ENCODE data around the gene MDC1. TPM values are rescaled to one million over a fixed set of nuclear protein-coding genes. Genes with fewer than 3 reads are reported as not detected.

Gene MDC1

DNA sequence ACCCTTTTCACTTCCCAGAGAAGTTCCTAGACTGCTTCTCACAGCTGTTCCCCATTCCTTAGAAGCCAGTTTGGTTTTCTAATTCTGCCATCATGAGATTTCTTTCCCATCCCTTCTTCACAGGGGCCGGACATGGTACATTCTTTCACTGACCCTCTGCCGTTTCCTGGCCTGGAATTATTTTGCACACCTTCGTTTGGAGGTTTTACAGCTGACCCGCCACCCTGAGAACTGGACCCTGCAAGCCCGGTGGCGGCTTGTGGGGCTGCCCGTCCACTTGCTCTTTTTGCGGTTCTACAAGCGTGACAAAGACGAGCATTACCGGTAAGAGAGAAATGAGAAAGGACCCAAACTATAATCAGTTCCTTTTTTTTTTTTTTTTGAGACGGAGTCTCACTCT, 65.9 kb downstream of the MDC1 start:
- peaks cover 29 to 72% of the 10 kb centered on the region in 2 donors for H3K36me3 ChIP-seq (replicated peaks in 1 of 2; ENCODE audit: control insufficient read depth in 2 of 2, insufficient read depth in 2 of 2, low read length in 2 of 2)
- H3K4me2 ChIP-seq (ENCODE audit: insufficient read depth, low read length, poor library complexity, severe bottlenecking): no peak overlapping the region
- H3K4me1 ChIP-seq (ENCODE audit: control insufficient read depth in 2 of 2, insufficient read depth in 1 of 2, low read depth in 1 of 2, low read length in 2 of 2): peaks cover 1 to 5% of the 10 kb centered on the region in 2 donors
- no peak overlapping the region for H3K18ac ChIP-seq (ENCODE audit: low read length)
- H2BK5ac ChIP-seq (ENCODE audit: low read length): no peak overlapping the region
- no peak overlapping the region for H3K4me3 ChIP-seq (ENCODE audit: low read length in 2 of 2)
- H3K23ac ChIP-seq (ENCODE audit: low read depth, low read length, poor library complexity): no peak overlapping the region
- DNase-seq (ENCODE audit: low spot score): no peak
- H3K14ac ChIP-seq (ENCODE audit: low read length): no peak overlapping the region
- H3K27me3 ChIP-seq (ENCODE audit: control insufficient read depth in 3 of 3, insufficient read depth in 3 of 3, low read depth in 1 of 3, low read length in 3 of 3): no peaks in the 10 kb centered on the region
- no CpG with 5 or more reads among the region's 12 CpGs for WGBS, 2 donors (ENCODE audit: extremely low coverage in 2 of 2, insufficient read length in 2 of 2, insufficient replicate concordance in 1 of 2)
- no peak overlapping the region for H3K27ac ChIP-seq (replicated peaks; ENCODE audit: low read length)
- no peak overlapping the region for H2BK12ac ChIP-seq (ENCODE audit: low read length)
- no peaks in the 10 kb centered on the region for H3K9me3 ChIP-seq (replicated peaks in 1 of 2; ENCODE audit: control insufficient read depth in 2 of 2, insufficient read depth in 1 of 2, low read depth in 1 of 2, low read length in 2 of 2)
- H4K91ac ChIP-seq (ENCODE audit: low read depth, low read length, poor library complexity): no peak overlapping the region
- no peak overlapping the region for H4K8ac ChIP-seq (ENCODE audit: low read depth, low read length)
- no peak overlapping the region for H2BK120ac ChIP-seq (ENCODE audit: low read depth, low read length)
- peaks cover 8% of the 10 kb centered on the region for H3K79me1 ChIP-seq (ENCODE audit: low read depth, low read length)
- H3K4ac ChIP-seq (ENCODE audit: low read length): no peak overlapping the region
- H2AK5ac ChIP-seq (ENCODE audit: low read depth, low read length): no peak overlapping the region
- no peak overlapping the region for H3K9ac ChIP-seq (ENCODE audit: low read depth, low read length, poor library complexity)
- no peak overlapping the region for H2AFZ ChIP-seq (ENCODE audit: low read length)
- no peak overlapping the region for H2BK15ac ChIP-seq (ENCODE audit: low read length)

Small RNAs within 50 kb of the gene (small RNA-seq; reads per million reads assigned to genes)
- gene RF00019 (ENCODE audit: insufficient read depth) (not detected), gene RN7SL353P (ENCODE audit: insufficient read depth) (not detected)
